Right lobe of liver (tissue), 6 donors: ENCODE results near the gene SMIM31. TPM values are rescaled to one million over a fixed set of nuclear protein-coding genes. Genes with fewer than 3 reads are reported as not detected.

Experiments
- ATAC-seq, 4 donors: fragments of 200-7000 bp; cut with Tn5 transposase; one replicate each; pipeline ENCODE4 v1.9.1; 2020; ENCODE audit warnings: mild to moderate bottlenecking in 4 of 4, moderate library complexity in 4 of 4
- DNase-seq, 3 donors: peaks; one replicate each; pipeline ENCODE4 v3.0.0-alpha.2; 2020
- H3K27ac ChIP-seq, 3 donors: fragments of 200-600 bp; one replicate each; pipeline ENCODE4 v1.8.0; 2022
- H3K27me3 ChIP-seq, 2 donors: fragments of 200-600 bp; one replicate each; pipeline ENCODE4 v1.8.0; 2022
- H3K36me3 ChIP-seq, 4 donors: fragments of 200-600 bp; sonication (generic) in 1 of 4; one replicate each; pipeline versions ENCODE4 v1.5.1 to v1.8.0; 2017 to 2022; ENCODE audit warnings: control low read depth in 1 of 4
- H3K4me1 ChIP-seq, 4 donors: fragments of 200-600 bp; sonication (generic) in 1 of 4; one replicate each; pipeline versions ENCODE4 v1.5.1 to v1.8.0; 2017 to 2022; ENCODE audit warnings: control low read depth in 1 of 4
- H3K4me3 ChIP-seq, 3 donors: fragments of 200-600 bp; one replicate each; pipeline ENCODE4 v1.8.0; 2022
- H3K9me3 ChIP-seq, 4 donors: fragments of 200-600 bp; sonication (generic) in 1 of 4; one replicate each; pipeline versions ENCODE4 v1.5.1 to v1.8.0; 2017 to 2022; ENCODE audit warnings: control low read depth in 1 of 4
- POLR2A ChIP-seq: fragments of 450-650 bp; IDR thresholded peaks from one replicate; pipeline ENCODE4 v1.6.1; 2017; ENCODE audit warnings: antibody characterized with exemption, mild to moderate bottlenecking
- WGBS: methylation state at CpG from one replicate; pipeline ENCODE4 v1.1.6; 2018; ENCODE audit warnings: low coverage, low lambda C conversion rate; ENCODE audit not compliant: insufficient coverage; ENCODE audit errors: missing lambda C conversion rate; 5-methylcytosine and 5-hydroxymethylcytosine counted together
- intact Hi-C, 2 donors: fragments of 100-400 bp; cut with DNase I; formaldehyde crosslinking; loops; one replicate each; pipeline versions ENCODE4 v1.11.2 to v1.14.1; 2022
- long read RNA-seq: library from polyadenylated mRNA; unstranded; transcript quantifications from one replicate; pipeline ENCODE4 v2.0.0, GENCODE V29; 2019
- total RNA-seq, 6 experiments: library from RNA; depleted of rRNA in 2 of 6; stranded (reverse); fragments of >200 nt in 2 of 6; fragmentation: NEBNext Ultra II Directional in 3 of 6; extraction: Animal tissue kit (Norgen Biotek cat#: 25700) in 3 of 6; gene quantifications; one replicate each; pipeline versions ENCODE4 v1.1.0 to v1.2.4, GENCODE V29; 2016 to 2023
- TF ChIP-seq, protein P1 (sequence below), 4 donors: fragments of 200-600 bp in 3 of 4; fragments of 450-650 bp in 1 of 4; IDR thresholded peaks; one replicate each; pipeline versions ENCODE4 v1.5.1 to v1.8.0; 2016 to 2022; ENCODE audit warnings: antibody characterized with exemption in 4 of 4, mild to moderate bottlenecking in 2 of 4
- donor health status: DM: no; HTN: yes; CAD: no.
- donor health status: DM: no; HTN: no; CAD: no.
- donor health status: DM: no; HTN: no; CAD: no.
- donor health status: DM: no; HTN: yes; CAD: no.
- donor health status: DM: no; HTN: yes; CAD: no.

SMIM31 gene
- under 1 TPM in 1 of 6 experiments, not detected in 5; 0.71 TPM for total RNA-seq
- long read RNA-seq, result 0 reads

DNA sequence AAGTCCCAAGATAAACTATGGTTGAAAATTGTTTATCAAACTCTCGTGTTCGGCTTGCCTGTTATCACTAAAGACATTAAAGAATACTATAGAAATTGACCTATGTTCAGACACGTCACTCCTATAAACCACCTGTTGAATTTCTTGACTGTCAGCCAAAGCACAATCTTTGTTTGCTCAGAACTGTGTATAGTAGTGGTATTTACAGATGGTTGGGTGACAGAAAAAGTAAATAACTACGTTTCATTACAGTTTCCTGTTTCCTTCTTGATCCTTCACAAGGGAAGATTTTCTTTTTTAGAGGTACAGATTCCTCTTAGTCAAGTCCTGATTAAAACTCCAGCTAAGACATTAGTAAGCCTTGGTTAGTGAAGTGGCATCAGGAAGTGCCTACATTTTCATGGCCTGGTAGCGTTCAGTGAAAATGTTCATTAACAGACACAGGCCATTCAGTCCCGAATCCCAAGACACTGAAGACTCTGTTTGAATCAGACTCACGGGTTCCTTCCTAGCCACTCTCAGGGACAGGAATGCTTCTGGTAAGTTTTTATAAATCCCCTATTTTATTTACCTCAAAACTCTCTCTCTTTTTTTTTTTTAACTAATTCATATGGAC lies at the start of gene SMIM31:
SMIM31 (plus strand) TSS at position 259 of the 616 bp plus-strand sequence. CDS start 16,313 bp downstream, outside the sequence.
- TF ChIP-seq, protein P1, sequence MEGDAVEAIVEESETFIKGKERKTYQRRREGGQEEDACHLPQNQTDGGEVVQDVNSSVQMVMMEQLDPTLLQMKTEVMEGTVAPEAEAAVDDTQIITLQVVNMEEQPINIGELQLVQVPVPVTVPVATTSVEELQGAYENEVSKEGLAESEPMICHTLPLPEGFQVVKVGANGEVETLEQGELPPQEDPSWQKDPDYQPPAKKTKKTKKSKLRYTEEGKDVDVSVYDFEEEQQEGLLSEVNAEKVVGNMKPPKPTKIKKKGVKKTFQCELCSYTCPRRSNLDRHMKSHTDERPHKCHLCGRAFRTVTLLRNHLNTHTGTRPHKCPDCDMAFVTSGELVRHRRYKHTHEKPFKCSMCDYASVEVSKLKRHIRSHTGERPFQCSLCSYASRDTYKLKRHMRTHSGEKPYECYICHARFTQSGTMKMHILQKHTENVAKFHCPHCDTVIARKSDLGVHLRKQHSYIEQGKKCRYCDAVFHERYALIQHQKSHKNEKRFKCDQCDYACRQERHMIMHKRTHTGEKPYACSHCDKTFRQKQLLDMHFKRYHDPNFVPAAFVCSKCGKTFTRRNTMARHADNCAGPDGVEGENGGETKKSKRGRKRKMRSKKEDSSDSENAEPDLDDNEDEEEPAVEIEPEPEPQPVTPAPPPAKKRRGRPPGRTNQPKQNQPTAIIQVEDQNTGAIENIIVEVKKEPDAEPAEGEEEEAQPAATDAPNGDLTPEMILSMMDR (IDR thresholded peaks at IDR 0.05), result no peak
- no peak for TF ChIP-seq POLR2A
- DNase-seq, result no peak
- no peaks in the 10 kb centered on the region for H3K9me3 ChIP-seq
- H3K4me3 ChIP-seq, result no peak within 1 kb of the TSS
- WGBS, result 57% methylated on average over 7 of the region's 7 CpGs
- no peaks in the 10 kb centered on the region for H3K4me1 ChIP-seq
- H3K27ac ChIP-seq, result no peak within 1 kb of the TSS
- no peaks in the 10 kb centered on the region for H3K27me3 ChIP-seq
- H3K36me3 ChIP-seq, result no peaks in the 10 kb centered on the region
- intact Hi-C loops, result no loop called here
- peak in 2 of 4 donors; percentile 40 to 84 for ATAC-seq

DNA sequence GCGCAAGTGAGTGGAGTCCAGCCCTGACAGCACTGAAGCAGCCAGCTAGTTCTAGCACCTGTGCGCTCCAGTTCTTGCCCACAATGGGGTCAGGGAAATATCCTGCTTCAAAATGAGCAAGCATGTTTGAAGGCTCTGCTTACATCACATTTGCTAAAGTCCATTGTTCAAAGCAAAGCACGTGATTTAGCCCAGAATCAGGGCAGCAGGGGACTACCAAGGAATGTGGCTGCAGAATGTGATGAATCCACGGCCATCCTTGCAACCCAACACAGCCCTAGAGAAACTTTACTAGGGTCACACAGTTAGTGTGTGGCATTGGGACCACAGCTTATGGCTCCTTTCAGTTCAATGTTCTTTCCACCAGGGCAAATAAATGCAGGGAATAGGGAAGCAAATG lies 47.3 kb upstream of the SMIM31 start:
- H3K27ac ChIP-seq, result no peak overlapping the region
- 21% methylated on average over 2 of the region's 4 CpGs for WGBS
- no peaks in the 10 kb centered on the region for H3K9me3 ChIP-seq
- H3K27me3 ChIP-seq, result no peaks in the 10 kb centered on the region
- no peaks in the 10 kb centered on the region for H3K36me3 ChIP-seq
- intact Hi-C loops, result no loop called here
- H3K4me3 ChIP-seq, result no peak overlapping the region
- no peaks in the 10 kb centered on the region for H3K4me1 ChIP-seq
- no peak for TF ChIP-seq POLR2A
- TF ChIP-seq, protein P1 (IDR thresholded peaks at IDR 0.05), result no peak
- DNase-seq (no peak), ATAC-seq (no peak)

DNA sequence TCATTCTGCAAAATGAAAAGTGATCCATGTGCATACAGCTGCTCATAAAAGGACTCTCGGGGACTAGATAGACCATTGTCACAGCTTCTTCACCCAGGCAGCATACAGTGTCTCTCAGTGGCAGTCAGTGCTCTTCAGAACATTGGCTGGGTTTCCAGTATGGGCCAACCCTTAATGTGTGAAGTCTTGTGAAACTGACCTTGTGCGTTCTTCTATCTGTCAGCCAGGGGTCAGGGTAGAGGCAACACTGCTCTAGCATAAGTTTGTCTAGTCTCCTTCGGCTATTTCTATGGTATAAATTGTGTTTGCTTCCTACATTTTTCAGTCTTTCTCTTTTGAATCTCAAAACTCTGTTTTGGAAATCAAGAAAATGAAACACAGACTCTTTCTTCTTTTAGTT lies 37.0 kb upstream of the SMIM31 start:
- Histone ChIP-seq H3K36me3 (no peaks in the 10 kb centered on the region), H3K27me3 (no peaks in the 10 kb centered on the region), H3K27ac (no peak overlapping the region), H3K9me3 (no peaks in the 10 kb centered on the region), H3K4me3 (no peak overlapping the region), H3K4me1 (no peaks in the 10 kb centered on the region)
- ATAC-seq (peak in 3 of 4 donors; percentile 44 to 68 (median 45)), DNase-seq (no peak)
- TF ChIP-seq, protein P1 (IDR thresholded peaks at IDR 0.05), result peak in 3 of 4 donors; percentile 10 to 29 (median 13)
- TF ChIP-seq POLR2A, result no peak
- intact Hi-C loops, result no loop called here
- 52% methylated on average over 3 of the region's 3 CpGs for WGBS

- Histone ChIP-seq H3K27me3 (no peaks in the 10 kb centered on the region), H3K4me3 (no peak overlapping the region), H3K4me1 (no peaks in the 10 kb centered on the region), H3K9me3 (no peaks in the 10 kb centered on the region), H3K36me3 (no peaks in the 10 kb centered on the region), H3K27ac (no peak overlapping the region)
- intact Hi-C loops, result no loop called here
- no peak for ATAC-seq
- DNase-seq, result no peak
- TF ChIP-seq, protein P1 (IDR thresholded peaks at IDR 0.05), result no peak
- TF ChIP-seq POLR2A, result no peak
- 66% methylated on average over 2 of the region's 2 CpGs for WGBS
Observed at GRCh38 chr4:164718827-164719226, 35.1 kb upstream of the SMIM31 start.
